Measurements from ENCODE around the gene DGCR8. TPM values are rescaled to one million over a fixed set of nuclear protein-coding genes. Genes with fewer than 3 reads are reported as not detected.

DGCR8 gene
- total RNA-seq, 2 experiments from 2014 or later, result 52.3 to 55.2 TPM

GRCh38 chr22:20116951-20117632 is 37.1 kb downstream of the DGCR8 start, which contains the start of gene TRMT2A:
TRMT2A (minus strand) TSS chr22:20117226; CDS start chr22:20116906, 320 bp downstream.
- Mint-ChIP-seq H3K9me3 (ENCODE audit: insufficient read depth) (no peaks in the 10 kb centered on the region), H3K4me1 (ENCODE audit: low read depth) (peaks cover 68% of the 10 kb centered on the region), H3K36me3 (ENCODE audit: low read depth) (peaks cover 63% of the 10 kb centered on the region), H3K27me3 (ENCODE audit: low read depth) (no peaks in the 10 kb centered on the region), H3K27ac (peak within 1 kb of the TSS; percentile 98), H3K4me3 (peak within 1 kb of the TSS; percentile 90)
- DNase-seq (peak; percentile 98), ATAC-seq (peak; percentile 82)
- ChIA-PET CTCF (interaction anchor here (1.2 to 4.4 kb wide), 4 partner anchors 9 to 97 kb away, joined by 3 to 28 read pairs (median 4); no protein-coding TSS in a partner anchor), POLR2A (interaction anchor here (0.8 to 1.3 kb wide), 12 partner anchors 8 to 102 kb away, joined by 3 to 7 read pairs (median 4); partner anchors contain the start of genes DGCR8 and TANGO2)

- peaks cover 62% of the 10 kb centered on the region for H3K36me3 Mint-ChIP-seq (ENCODE audit: low read depth)
- H3K9me3 Mint-ChIP-seq (ENCODE audit: insufficient read depth), result no peaks in the 10 kb centered on the region
- ChIA-PET CTCF (interaction anchor here (1.2 to 4.4 kb wide), 4 partner anchors 9 to 97 kb away, joined by 3 to 28 read pairs (median 4); no protein-coding TSS in a partner anchor), POLR2A (interaction anchor here (0.8 to 1.3 kb wide), 13 partner anchors 9 to 102 kb away, joined by 3 to 7 read pairs (median 3); partner anchors contain the start of gene TANGO2)
- ATAC-seq (peak; percentile 22), DNase-seq (peak; percentile 65)
- H3K4me1 Mint-ChIP-seq (ENCODE audit: low read depth), result peaks cover 65% of the 10 kb centered on the region
- peak overlapping the region; percentile 88 for H3K4me3 Mint-ChIP-seq
- H3K27ac Mint-ChIP-seq, result peak overlapping the region; percentile 83
- H3K27me3 Mint-ChIP-seq (ENCODE audit: low read depth), result no peaks in the 10 kb centered on the region
Measured at GRCh38 chr22:20117633-20118299, 37.7 kb downstream of the DGCR8 start.

- Mint-ChIP-seq H3K27me3 (ENCODE audit: low read depth) (no peaks in the 10 kb centered on the region), H3K4me3 (peak overlapping the region; percentile 88), H3K4me1 (ENCODE audit: low read depth) (peaks cover 61% of the 10 kb centered on the region), H3K36me3 (ENCODE audit: low read depth) (peaks cover 59% of the 10 kb centered on the region), H3K27ac (peak overlapping the region; percentile 83), H3K9me3 (ENCODE audit: insufficient read depth) (no peaks in the 10 kb centered on the region)
- ATAC-seq (no peak), DNase-seq (no peak)
- ChIA-PET CTCF (interaction anchor here (1.4 to 4.4 kb wide), 3 partner anchors 10 to 98 kb away, joined by 3 to 28 read pairs (median 6); no protein-coding TSS in a partner anchor), POLR2A (interaction anchor here (0.8 to 1.3 kb wide), 4 partner anchors 17 to 98 kb away, joined by 3 read pairs; partner anchors contain the start of gene TANGO2)
Measured at GRCh38 chr22:20118300-20119020, 38.4 kb downstream of the DGCR8 start.

- ChIA-PET POLR2A (no interaction called here), CTCF (interaction anchor here (0.8 kb wide), 1 partner anchor 9 kb away, joined by 3 read pairs; no protein-coding TSS in a partner anchor)
- no peaks in the 10 kb centered on the region for H3K27me3 Mint-ChIP-seq (ENCODE audit: low read depth)
- no peak overlapping the region for H3K27ac Mint-ChIP-seq
- peaks cover 64% of the 10 kb centered on the region for H3K36me3 Mint-ChIP-seq (ENCODE audit: low read depth)
- peaks cover 40% of the 10 kb centered on the region for H3K4me1 Mint-ChIP-seq (ENCODE audit: low read depth)
- no peaks in the 10 kb centered on the region for H3K9me3 Mint-ChIP-seq (ENCODE audit: insufficient read depth)
- ATAC-seq (no peak), DNase-seq (no peak)
- H3K4me3 Mint-ChIP-seq, result no peak overlapping the region
Measured at GRCh38 chr22:20121856-20122415, 41.9 kb downstream of the DGCR8 start.

- no peak for DNase-seq
- ATAC-seq, result no peak
- no peaks in the 10 kb centered on the region for H3K27me3 Mint-ChIP-seq (ENCODE audit: low read depth)
- ChIA-PET CTCF (no interaction called here), POLR2A (no interaction called here)
- H3K4me3 Mint-ChIP-seq, result no peak overlapping the region
- H3K27ac Mint-ChIP-seq, result no peak overlapping the region
- H3K9me3 Mint-ChIP-seq (ENCODE audit: insufficient read depth), result no peaks in the 10 kb centered on the region
- H3K36me3 Mint-ChIP-seq (ENCODE audit: low read depth), result peaks cover 66% of the 10 kb centered on the region
- H3K4me1 Mint-ChIP-seq (ENCODE audit: low read depth), result peaks cover 39% of the 10 kb centered on the region
Measured at GRCh38 chr22:20123366-20124082, 43.5 kb downstream of the DGCR8 start.

- Mint-ChIP-seq H3K9me3 (ENCODE audit: insufficient read depth) (no peaks in the 10 kb centered on the region), H3K27me3 (ENCODE audit: low read depth) (no peaks in the 10 kb centered on the region), H3K4me1 (ENCODE audit: low read depth) (peaks cover 37% of the 10 kb centered on the region), H3K4me3 (no peak overlapping the region), H3K27ac (no peak overlapping the region), H3K36me3 (ENCODE audit: low read depth) (peaks cover 60% of the 10 kb centered on the region)
- CTCF ChIA-PET, result no interaction called here
- ATAC-seq, result no peak
- POLR2A ChIA-PET, result interaction anchor here (1.2 kb wide), 1 partner anchor 33 kb away, joined by 3 read pairs; no protein-coding TSS in a partner anchor
- DNase-seq, result no peak
Measured at GRCh38 chr22:20124083-20124787, 44.2 kb downstream of the DGCR8 start.

- no peak overlapping the region for H3K4me3 Mint-ChIP-seq
- CTCF ChIA-PET, result no interaction called here
- no peaks in the 10 kb centered on the region for H3K9me3 Mint-ChIP-seq (ENCODE audit: insufficient read depth)
- no peaks in the 10 kb centered on the region for H3K27me3 Mint-ChIP-seq (ENCODE audit: low read depth)
- no peak overlapping the region for H3K27ac Mint-ChIP-seq
- peaks cover 49% of the 10 kb centered on the region for H3K36me3 Mint-ChIP-seq (ENCODE audit: low read depth)
- POLR2A ChIA-PET, result interaction anchor here (1.2 kb wide), 1 partner anchor 34 kb away, joined by 3 read pairs; no protein-coding TSS in a partner anchor
- peaks cover 30% of the 10 kb centered on the region for H3K4me1 Mint-ChIP-seq (ENCODE audit: low read depth)
- no peak for ATAC-seq
- DNase-seq, result no peak
Measured at GRCh38 chr22:20125201-20126174, 45.4 kb downstream of the DGCR8 start.

- CTCF ChIA-PET, result no interaction called here
Measured at GRCh38 chr22:20126284-20127029, 46.4 kb downstream of the DGCR8 start.

GRCh38 chr22:20127318-20127868 is 47.4 kb downstream of the DGCR8 start:
- DNase-seq (no peak), ATAC-seq (no peak)
- H3K27ac Mint-ChIP-seq, result no peak overlapping the region
- H3K36me3 Mint-ChIP-seq (ENCODE audit: low read depth), result peaks cover 35% of the 10 kb centered on the region
- no peaks in the 10 kb centered on the region for H3K27me3 Mint-ChIP-seq (ENCODE audit: low read depth)
- ChIA-PET POLR2A (interaction anchor here (0.6 kb wide), 1 partner anchor 28 kb away, joined by 3 read pairs; no protein-coding TSS in a partner anchor), CTCF (interaction anchor here (0.9 kb wide), 1 partner anchor 179 kb away, joined by 3 read pairs; no protein-coding TSS in a partner anchor)
- H3K4me1 Mint-ChIP-seq (ENCODE audit: low read depth), result peaks cover 15% of the 10 kb centered on the region
- H3K4me3 Mint-ChIP-seq, result no peak overlapping the region
- H3K9me3 Mint-ChIP-seq (ENCODE audit: insufficient read depth), result no peaks in the 10 kb centered on the region

More at GRCh38 chr22:20126284-20127029, 46.4 kb downstream of the DGCR8 start:
- H3K36me3 Mint-ChIP-seq (ENCODE audit: low read depth), result peaks cover 44% of the 10 kb centered on the region
- no peaks in the 10 kb centered on the region for H3K9me3 Mint-ChIP-seq (ENCODE audit: insufficient read depth)
- H3K4me1 Mint-ChIP-seq (ENCODE audit: low read depth), result peaks cover 23% of the 10 kb centered on the region
- no peaks in the 10 kb centered on the region for H3K27me3 Mint-ChIP-seq (ENCODE audit: low read depth)
- no peak overlapping the region for H3K27ac Mint-ChIP-seq
- ATAC-seq (no peak), DNase-seq (no peak)
- POLR2A ChIA-PET, result no interaction called here
- no peak overlapping the region for H3K4me3 Mint-ChIP-seq
